Stimulated activated CD8-positive, alpha-beta memory T cell treated with anti-CD3 and anti-CD28 coated beads, Interleukin-7, amount 100 ng/mL, for 24 hours (primary cell): ENCODE measurements around the gene ZNF605.
"Not testable (repeated sequence)": the region's sequence is repeated elsewhere in the genome, so short reads cannot be mapped to it uniquely, and the experiment has no call there.

ENCODE experiments used
- DNase-seq: peaks from one replicate; pipeline ENCODE4 v3.0.0-alpha.2; 2020; ENCODE audit warnings: low read depth

Gene ZNF605

GRCh38 chr12:132956011-132956788 lies at the start of gene ZNF605:
TSS of gene ZNF605 (minus strand) at chr12:132956306. CDS start at chr12:132945635, 10,671 bp downstream.
- peak; percentile 66 for DNase-seq

- no peak for DNase-seq
These were observed 42.6 kb upstream of the ZNF605 start for GRCh38 chr12:132998741-132999140.

GRCh38 chr12:132986885-132987225 lies 30.7 kb upstream of the ZNF605 start:
- DNase-seq = no peak

- peak; percentile 71 for DNase-seq
These were observed 30.1 kb upstream of the ZNF605 start, which contains the start of gene ZNF26 for GRCh38 chr12:132986001-132986884. TSS of gene ZNF26 (plus strand) at chr12:132986367. CDS start at chr12:132986841, 474 bp downstream.

GRCh38 chr12:132976870-132977269 lies 20.8 kb upstream of the ZNF605 start:
- not testable (repeated sequence) for DNase-seq

GRCh38 chr12:132972374-132972773 lies 16.3 kb upstream of the ZNF605 start:
- DNase-seq = no peak

- DNase-seq = no peak
These were observed 11.6 kb upstream of the ZNF605 start for GRCh38 chr12:132967736-132968135.

- DNase-seq = no peak
These were observed 10.7 kb upstream of the ZNF605 start for GRCh38 chr12:132966676-132967415.

GRCh38 chr12:132965796-132966195 lies 9.7 kb upstream of the ZNF605 start:
- DNase-seq = no peak

GRCh38 chr12:132963947-132964346 lies 7.8 kb upstream of the ZNF605 start:
- DNase-seq = not testable (repeated sequence)

- not testable (repeated sequence) for DNase-seq
These were observed 5.7 kb upstream of the ZNF605 start for GRCh38 chr12:132961790-132962189.

GRCh38 chr12:132955094-132956010 lies 754 bp downstream of the ZNF605 start:
- DNase-seq = no peak

GRCh38 chr12:132954471-132955048 lies 1.5 kb downstream of the ZNF605 start:
- DNase-seq = no peak

GRCh38 chr12:132953771-132954170 lies 2.3 kb downstream of the ZNF605 start:
- no peak for DNase-seq

- no peak for DNase-seq
These were observed 3.0 kb downstream of the ZNF605 start for GRCh38 chr12:132953163-132953425.

- DNase-seq = no peak
These were observed 3.5 kb downstream of the ZNF605 start for GRCh38 chr12:132952371-132953162.

GRCh38 chr12:132951649-132952048 lies 4.5 kb downstream of the ZNF605 start:
- no peak for DNase-seq

GRCh38 chr12:132950844-132951535 lies 5.1 kb downstream of the ZNF605 start:
- no peak for DNase-seq
